ENCODE data around the gene ZNF70.

GRCh38 chr22:23744485-23744884 is 6.4 kb downstream of the ZNF70 start:
- TF ChIP-seq EZH2phosphoT487 (IDR thresholded peaks at IDR 0.05; ENCODE audit: borderline replicate concordance, low read length) (no peak), EZH2 (IDR thresholded peaks at IDR 0.05; ENCODE audit: low read length, unreplicated experiment) (no peak), CTCF (conservative IDR thresholded peaks at IDR 0.05; ENCODE audit: low read depth, low read length) (no peak)
